Measurements from ENCODE around the gene CREB3L2. TPM values are rescaled to one million over a fixed set of nuclear protein-coding genes. Genes with fewer than 3 reads are reported as not detected.

CREB3L2 gene
- total RNA-seq, 1 experiment from 2014 or later, result 49.8 TPM

GRCh38 chr7:137950263-137950621 lies 51.6 kb downstream of the CREB3L2 start:
- no peak for DNase-seq (ENCODE audit: low read depth, low spot score)
- Histone ChIP-seq H3K36me3 (ENCODE audit: control insufficient read depth in 1 of 2, insufficient read depth in 2 of 2, low read length in 2 of 2) (no peaks in the 10 kb centered on the region), H3K9me3 (ENCODE audit: control insufficient read depth in 1 of 2, insufficient read depth in 1 of 2, low read depth in 1 of 2, low read length in 2 of 2) (no peaks in the 10 kb centered on the region), H3K9ac (ENCODE audit: low read length) (no peak overlapping the region), H3K27ac (ENCODE audit: low read depth, low read length) (no peak overlapping the region), H3K79me2 (ENCODE audit: insufficient read depth, low read length) (no peaks in the 10 kb centered on the region), H3K4me2 (ENCODE audit: low read length) (peak overlapping the region; percentile 26), H3K9me2 (ENCODE audit: insufficient read depth) (no peaks in the 10 kb centered on the region), H2AFZ (ENCODE audit: low read depth, low read length, poor library complexity, severe bottlenecking) (no peak overlapping the region), H4K20me1 (ENCODE audit: insufficient read depth) (no peaks in the 10 kb centered on the region), H3K4me1 (ENCODE audit: control insufficient read depth in 1 of 2, insufficient read depth in 2 of 2, low read length in 2 of 2) (peaks cover 19 to 50% of the 10 kb centered on the region in 2 experiments), H3K4me3 (replicated peaks in 1 of 2; ENCODE audit: low read depth in 1 of 2, low read length in 2 of 2) (no peak overlapping the region), H3K27me3 (ENCODE audit: insufficient read depth, low read length) (no peaks in the 10 kb centered on the region)
- RAD21 ChIA-PET (ENCODE audit: low non-redundant PET in 1 of 2, low total read pairs in 2 of 2, uncharacterized antibody in 2 of 2, unreplicated experiment in 2 of 2), result no interaction called here
- BruUV-seq (replicated peaks), result no TSS peak
- POLR2A ChIA-PET, result no interaction called here
- CTCF ChIA-PET, result interaction anchor here (1.2 kb wide), 1 partner anchor 52 kb away, joined by 3 read pairs; the partner anchor contains the start of gene CREB3L2
- intact Hi-C loops (cut with micrococcal nuclease), result no loop called here
- peak; percentile 68 for ATAC-seq
- TF ChIP-seq JUND (IDR thresholded peaks at IDR 0.05) (0 out of 2 replicates have a peak, but pooled peaks have one; percentile 34), CTCF (IDR thresholded peaks at IDR 0.05 in 2 of 3, conservative IDR thresholded peaks at IDR 0.05 in 1 of 3; ENCODE audit: borderline replicate concordance in 1 of 3, insufficient read depth in 1 of 3, low read depth in 2 of 3, low read length in 2 of 3) (no peak), SP1 (IDR thresholded peaks at IDR 0.05; ENCODE audit: low read depth) (peak; percentile 48)

GRCh38 chr7:137949416-137950262 lies 52.2 kb downstream of the CREB3L2 start:
- no peaks in the 10 kb centered on the region for H3K36me3 ChIP-seq (ENCODE audit: control insufficient read depth in 1 of 2, insufficient read depth in 2 of 2, low read length in 2 of 2)
- intact Hi-C loops (cut with micrococcal nuclease), result no loop called here
- no peak overlapping the region for H3K9ac ChIP-seq (ENCODE audit: low read length)
- H3K4me1 ChIP-seq (ENCODE audit: control insufficient read depth in 1 of 2, insufficient read depth in 2 of 2, low read length in 2 of 2), result peaks cover 19 to 49% of the 10 kb centered on the region in 2 experiments
- H3K9me3 ChIP-seq (ENCODE audit: control insufficient read depth in 1 of 2, insufficient read depth in 1 of 2, low read depth in 1 of 2, low read length in 2 of 2), result no peaks in the 10 kb centered on the region
- no peak overlapping the region for H3K4me3 ChIP-seq (replicated peaks in 1 of 2; ENCODE audit: low read depth in 1 of 2, low read length in 2 of 2)
- DNase-seq (ENCODE audit: low read depth, low spot score), result no peak
- no peaks in the 10 kb centered on the region for H3K27me3 ChIP-seq (ENCODE audit: insufficient read depth, low read length)
- H2AFZ ChIP-seq (ENCODE audit: low read depth, low read length, poor library complexity, severe bottlenecking), result no peak overlapping the region
- H4K20me1 ChIP-seq (ENCODE audit: insufficient read depth), result no peaks in the 10 kb centered on the region
- peak overlapping the region; percentile 26 for H3K4me2 ChIP-seq (ENCODE audit: low read length)
- peak; percentile 23; the same call in 1 of the 2 replicates for ATAC-seq
- H3K79me2 ChIP-seq (ENCODE audit: insufficient read depth, low read length), result no peaks in the 10 kb centered on the region
- BruUV-seq (replicated peaks), result no TSS peak
- H3K9me2 ChIP-seq (ENCODE audit: insufficient read depth), result no peaks in the 10 kb centered on the region
- no peak overlapping the region for H3K27ac ChIP-seq (ENCODE audit: low read depth, low read length)
- ChIA-PET POLR2A (no interaction called here), RAD21 (ENCODE audit: low non-redundant PET in 1 of 2, low total read pairs in 2 of 2, uncharacterized antibody in 2 of 2, unreplicated experiment in 2 of 2) (no interaction called here), CTCF (interaction anchor here (1.2 kb wide), 1 partner anchor 52 kb away, joined by 3 read pairs; the partner anchor contains the start of gene CREB3L2)
- no peak for TF ChIP-seq SIN3A (IDR thresholded peaks at IDR 0.05; ENCODE audit: low read depth)
- TF ChIP-seq EZH2phosphoT487 (IDR thresholded peaks at IDR 0.05; ENCODE audit: borderline replicate concordance), result no peak
- no peak for TF ChIP-seq SP1 (IDR thresholded peaks at IDR 0.05; ENCODE audit: low read depth)
- no peak for TF ChIP-seq CTCF (IDR thresholded peaks at IDR 0.05 in 2 of 3, conservative IDR thresholded peaks at IDR 0.05 in 1 of 3; ENCODE audit: borderline replicate concordance in 1 of 3, insufficient read depth in 1 of 3, low read depth in 2 of 3, low read length in 2 of 3)
- no peak for TF ChIP-seq REST (IDR thresholded peaks at IDR 0.05; ENCODE audit: low read depth)
- TF ChIP-seq YY1 (IDR thresholded peaks at IDR 0.05; ENCODE audit: extremely low read depth, insufficient replicate concordance, low read depth, low read length), result no peak
- no peak for TF ChIP-seq MAX (IDR thresholded peaks at IDR 0.05)

Data from HCT116 (cell line).